ENCODE results near the gene RNF43.

The RNF43 gene

GRCh38 chr17:58368860-58369213 lies 48.5 kb downstream of the RNF43 start:
- peaks cover 5% of the 10 kb centered on the region for H3K4me1 Mint-ChIP-seq (ENCODE audit: low read depth)
- no peak overlapping the region for H3K27ac Mint-ChIP-seq
- no peaks in the 10 kb centered on the region for H3K27me3 Mint-ChIP-seq
- no peak overlapping the region for H3K4me3 Mint-ChIP-seq
- H3K9me3 Mint-ChIP-seq: no peaks in the 10 kb centered on the region
- no peak for DNase-seq
- no peaks in the 10 kb centered on the region for H3K36me3 Mint-ChIP-seq (ENCODE audit: low read depth)
